ENCODE measurements around the gene UVRAG. TPM values are rescaled to one million over a fixed set of nuclear protein-coding genes. Genes with fewer than 3 reads are reported as not detected.

UVRAG gene
- total RNA-seq, 1 experiment from 2014 or later = 31.3 TPM

DNA sequence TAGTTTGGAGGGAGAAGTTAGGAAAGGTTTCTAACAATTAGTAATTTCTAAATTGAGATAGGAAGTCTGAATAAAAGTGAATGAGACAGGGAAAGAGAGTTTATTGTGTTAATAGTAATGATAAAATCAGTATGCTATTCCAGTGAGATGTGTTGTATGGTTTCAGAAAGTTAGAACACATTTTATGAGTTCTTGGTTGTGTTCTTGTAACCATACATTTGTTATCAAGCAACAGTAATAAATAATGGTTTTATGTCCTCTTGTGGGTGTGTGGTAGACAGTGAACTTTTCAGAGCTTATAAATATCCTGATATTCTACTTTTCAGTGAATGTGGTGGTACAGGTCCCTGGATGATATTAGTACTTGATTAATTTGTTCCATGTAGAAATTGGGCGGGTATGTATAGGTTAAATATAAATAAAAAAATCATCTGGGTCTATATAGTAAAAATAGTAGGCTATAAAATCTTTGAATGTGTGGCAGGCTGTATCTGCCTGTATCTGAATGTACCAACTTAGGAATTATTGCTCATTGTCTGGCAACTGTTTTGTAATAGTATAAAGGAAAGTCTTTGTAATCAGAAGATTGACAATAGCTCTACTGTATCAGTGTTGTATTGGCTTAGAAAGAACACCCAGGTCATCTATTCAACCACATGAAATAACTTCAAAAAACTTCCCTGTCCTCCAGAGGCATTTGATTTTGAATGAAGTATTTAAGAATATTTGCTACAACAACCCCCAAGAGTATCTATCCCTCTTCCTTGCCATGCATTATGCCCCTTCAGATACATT, 54.8 kb downstream of the UVRAG start:
- POLR2A ChIA-PET = no interaction called here
- TF ChIP-seq, protein P1, sequence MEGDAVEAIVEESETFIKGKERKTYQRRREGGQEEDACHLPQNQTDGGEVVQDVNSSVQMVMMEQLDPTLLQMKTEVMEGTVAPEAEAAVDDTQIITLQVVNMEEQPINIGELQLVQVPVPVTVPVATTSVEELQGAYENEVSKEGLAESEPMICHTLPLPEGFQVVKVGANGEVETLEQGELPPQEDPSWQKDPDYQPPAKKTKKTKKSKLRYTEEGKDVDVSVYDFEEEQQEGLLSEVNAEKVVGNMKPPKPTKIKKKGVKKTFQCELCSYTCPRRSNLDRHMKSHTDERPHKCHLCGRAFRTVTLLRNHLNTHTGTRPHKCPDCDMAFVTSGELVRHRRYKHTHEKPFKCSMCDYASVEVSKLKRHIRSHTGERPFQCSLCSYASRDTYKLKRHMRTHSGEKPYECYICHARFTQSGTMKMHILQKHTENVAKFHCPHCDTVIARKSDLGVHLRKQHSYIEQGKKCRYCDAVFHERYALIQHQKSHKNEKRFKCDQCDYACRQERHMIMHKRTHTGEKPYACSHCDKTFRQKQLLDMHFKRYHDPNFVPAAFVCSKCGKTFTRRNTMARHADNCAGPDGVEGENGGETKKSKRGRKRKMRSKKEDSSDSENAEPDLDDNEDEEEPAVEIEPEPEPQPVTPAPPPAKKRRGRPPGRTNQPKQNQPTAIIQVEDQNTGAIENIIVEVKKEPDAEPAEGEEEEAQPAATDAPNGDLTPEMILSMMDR (IDR thresholded peaks at IDR 0.05; ENCODE audit: insufficient read depth in 1 of 2, low read depth in 1 of 2, low read length in 1 of 2, severe bottlenecking in 1 of 2, unreplicated experiment in 1 of 2) = no peak

DNA sequence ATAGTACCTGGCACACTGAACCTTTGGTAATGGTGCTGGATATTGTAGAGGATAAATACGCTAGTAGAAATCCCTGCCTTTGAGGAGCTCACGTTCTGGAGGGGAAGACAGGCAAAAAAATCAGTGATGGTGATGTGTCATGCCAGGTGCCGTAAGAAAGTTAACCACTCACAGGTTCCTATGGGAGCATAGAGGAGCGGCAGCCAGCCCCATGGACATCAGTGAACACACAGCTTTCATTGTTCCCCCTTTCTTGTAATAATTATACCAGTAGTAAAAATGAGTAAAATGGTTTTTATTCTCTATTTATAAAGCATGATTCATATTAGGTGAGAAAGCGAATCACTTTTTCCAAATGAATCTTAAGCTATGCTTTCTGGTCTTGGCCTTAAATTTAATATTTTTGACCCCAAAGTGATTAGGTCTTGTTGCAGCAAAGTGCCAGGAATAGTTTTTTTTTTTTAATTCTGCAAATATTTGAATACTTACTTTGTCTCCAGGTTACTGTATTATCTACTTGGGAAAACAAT, 57.9 kb downstream of the UVRAG start:
- Mint-ChIP-seq H3K36me3 (ENCODE audit: insufficient read depth, unreplicated experiment) (peaks cover 5% of the 10 kb centered on the region), H3K9me3 (ENCODE audit: unreplicated experiment) (no peaks in the 10 kb centered on the region), H3K4me3 (ENCODE audit: unreplicated experiment) (no peak overlapping the region), H3K4me1 (ENCODE audit: low read depth, unreplicated experiment) (peaks cover 16% of the 10 kb centered on the region), H3K27me3 (ENCODE audit: insufficient read depth, unreplicated experiment) (no peaks in the 10 kb centered on the region), H3K27ac (ENCODE audit: unreplicated experiment) (peak overlapping the region; percentile 10)
- POLR2A ChIA-PET = no interaction called here
- DNase-seq = no peak
- no peaks in the 10 kb centered on the region for H3K27me3 ChIP-seq (replicated peaks; ENCODE audit: control insufficient read depth, insufficient read depth, low read length)
- no peaks in the 10 kb centered on the region for H3K36me3 ChIP-seq (ENCODE audit: control insufficient read depth, insufficient read depth, low read length)
- CTCF ChIA-PET = interaction anchor here (0.5 to 0.7 kb wide), 4 partner anchors 15 to 328 kb away, joined by 3 to 6 read pairs (median 4); no protein-coding TSS in a partner anchor
- no peaks in the 10 kb centered on the region; the same call in 1 of the 2 replicates for H3K9me3 ChIP-seq
- intact Hi-C loops (cut with micrococcal nuclease; ENCODE audit: unreplicated experiment) = no loop called here
- BruUV-seq (replicated peaks) = no TSS peak
- H3K4me1 ChIP-seq = peaks cover 22% of the 10 kb centered on the region
- TF ChIP-seq, protein P1 (IDR thresholded peaks at IDR 0.05; ENCODE audit: insufficient read depth in 1 of 2, low read depth in 1 of 2, low read length in 1 of 2, severe bottlenecking in 1 of 2, unreplicated experiment in 1 of 2) = no peak
- no peak overlapping the region for H3K4me3 ChIP-seq (ENCODE audit: low read depth, low read length)

More for the DNA sequence above, 54.8 kb downstream of the UVRAG start:
- Mint-ChIP-seq H3K4me1 (ENCODE audit: low read depth, unreplicated experiment) (peaks cover 20% of the 10 kb centered on the region), H3K9me3 (ENCODE audit: unreplicated experiment) (no peaks in the 10 kb centered on the region), H3K4me3 (ENCODE audit: unreplicated experiment) (no peak overlapping the region), H3K27me3 (ENCODE audit: insufficient read depth, unreplicated experiment) (no peaks in the 10 kb centered on the region), H3K36me3 (ENCODE audit: insufficient read depth, unreplicated experiment) (peaks cover 5% of the 10 kb centered on the region), H3K27ac (ENCODE audit: unreplicated experiment) (no peak overlapping the region)
- Histone ChIP-seq H3K9me3 (no peaks in the 10 kb centered on the region; the same call in 1 of the 2 replicates), H3K27me3 (replicated peaks; ENCODE audit: control insufficient read depth, insufficient read depth, low read length) (no peaks in the 10 kb centered on the region), H3K4me1 (peaks cover 22% of the 10 kb centered on the region), H3K36me3 (ENCODE audit: control insufficient read depth, insufficient read depth, low read length) (no peaks in the 10 kb centered on the region), H3K4me3 (ENCODE audit: low read depth, low read length) (no peak overlapping the region)
- CTCF ChIA-PET = interaction anchor here (1.5 kb wide), 2 partner anchors 83 to 147 kb away, joined by 3 to 4 read pairs; no protein-coding TSS in a partner anchor
- no TSS peak for BruUV-seq (replicated peaks)
- DNase-seq = no peak
- intact Hi-C loops (cut with micrococcal nuclease; ENCODE audit: unreplicated experiment) = loop anchor here (2.0 kb wide), 3 partner anchors 55 to 323 kb away; partner anchors contain the start of gene UVRAG

DNA sequence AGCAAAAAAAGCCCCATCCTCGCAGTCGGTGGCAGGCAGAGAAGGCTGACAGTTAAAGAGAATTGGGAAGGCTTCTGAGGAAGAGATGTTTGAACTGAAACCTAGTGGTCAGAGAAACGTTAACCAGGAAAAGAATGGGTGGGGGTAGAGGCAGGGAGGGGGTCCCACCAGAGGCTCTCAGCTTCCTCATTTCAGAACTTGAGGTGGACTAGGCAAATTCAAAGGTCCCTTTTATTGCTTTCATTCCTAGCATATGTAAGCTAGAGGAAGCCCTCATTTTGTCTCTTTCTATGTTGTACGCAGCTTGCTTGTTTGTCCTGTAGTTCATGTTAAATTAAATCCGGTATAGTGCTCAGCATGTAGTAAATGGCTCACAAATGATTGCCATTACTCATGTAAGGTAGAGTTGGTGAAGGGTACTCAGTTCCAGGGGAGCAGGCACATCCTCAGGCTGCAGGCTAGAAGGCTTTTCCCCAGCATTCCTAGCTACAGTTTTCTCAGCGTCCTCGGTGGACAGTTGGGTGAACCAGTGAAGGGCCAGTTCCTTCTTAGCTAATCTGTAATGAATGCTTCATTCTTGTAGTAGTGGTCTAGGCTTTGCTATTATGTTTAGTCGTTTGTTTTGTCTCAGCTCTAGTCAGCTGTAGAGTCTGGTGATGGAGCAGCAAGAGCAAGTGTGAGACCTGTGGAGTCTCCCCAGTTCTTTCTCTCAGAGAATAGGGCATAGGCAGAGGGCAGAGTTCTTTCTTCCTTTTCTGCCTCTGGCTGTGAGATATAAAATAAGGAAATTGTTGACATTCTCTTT, 58.6 kb downstream of the UVRAG start:
- H3K4me1 Mint-ChIP-seq (ENCODE audit: low read depth, unreplicated experiment) = peaks cover 10% of the 10 kb centered on the region
- DNase-seq = no peak
- Histone ChIP-seq H3K36me3 (ENCODE audit: control insufficient read depth, insufficient read depth, low read length) (no peaks in the 10 kb centered on the region), H3K9me3 (no peaks in the 10 kb centered on the region; the same call in 1 of the 2 replicates), H3K4me3 (ENCODE audit: low read depth, low read length) (no peak overlapping the region), H3K27me3 (replicated peaks; ENCODE audit: control insufficient read depth, insufficient read depth, low read length) (no peaks in the 10 kb centered on the region), H3K4me1 (peaks cover 18% of the 10 kb centered on the region)
- ChIA-PET CTCF (interaction anchor here (0.5 kb wide), 1 partner anchor 329 kb away, joined by 3 read pairs; no protein-coding TSS in a partner anchor), POLR2A (no interaction called here)
- no peak overlapping the region for H3K4me3 Mint-ChIP-seq (ENCODE audit: unreplicated experiment)
- H3K27me3 Mint-ChIP-seq (ENCODE audit: insufficient read depth, unreplicated experiment) = no peaks in the 10 kb centered on the region
- H3K36me3 Mint-ChIP-seq (ENCODE audit: insufficient read depth, unreplicated experiment) = peaks cover 4% of the 10 kb centered on the region
- H3K9me3 Mint-ChIP-seq (ENCODE audit: unreplicated experiment) = no peaks in the 10 kb centered on the region
- H3K27ac Mint-ChIP-seq (ENCODE audit: unreplicated experiment) = peak overlapping the region; percentile 10
- no TSS peak for BruUV-seq (replicated peaks)
- TF ChIP-seq, protein P1 (IDR thresholded peaks at IDR 0.05; ENCODE audit: insufficient read depth in 1 of 2, low read depth in 1 of 2, low read length in 1 of 2, severe bottlenecking in 1 of 2, unreplicated experiment in 1 of 2) = no peak
- intact Hi-C loops (cut with micrococcal nuclease; ENCODE audit: unreplicated experiment) = no loop called here

All from Caco-2 (cell line).